ENCODE results near the gene CABLES2. TPM values are rescaled to one million over a fixed set of nuclear protein-coding genes. Genes with fewer than 3 reads are reported as not detected.

Gene CABLES2
- total and polyA plus RNA-seq, 9 of the 15 experiments (the other 6 are each of a cell fraction or from before 2014, with no cell fraction given): 0.46 to 4.2 (median 1.6) TPM

GRCh38 chr20:62405108-62405980 is 1.7 kb downstream of the CABLES2 start (continued):
- no peak for TF ChIP-seq RERE (CRISPR knock-in tag; IDR thresholded peaks at IDR 0.05; ENCODE audit: borderline replicate concordance)

- H4K20me1 ChIP-seq (replicated peaks; ENCODE audit: control insufficient read depth, insufficient read depth, low read length): 0 out of 2 replicates have a peak, but pooled peaks cover 8% of the 10 kb centered on the region
- TF ChIP-seq POLR2G (IDR thresholded peaks at IDR 0.05; ENCODE audit: low read depth, low read length) (peak; percentile 12; the same call in 1 of the 2 replicates), CEBPB (tag; IDR thresholded peaks at IDR 0.05) (no peak), MAX (CRISPR knock-in tag; IDR thresholded peaks at IDR 0.05) (0 out of 2 replicates have a peak, but pooled peaks have one; percentile 30)
- H3K36me3 ChIP-seq (ENCODE audit: control insufficient read depth, insufficient read depth, low read length): peaks cover 9% of the 10 kb centered on the region; the same call in 1 of the 3 replicates
- no peaks in the 10 kb centered on the region for H3K9me3 ChIP-seq (replicated peaks; ENCODE audit: control insufficient read depth, insufficient read depth, low read depth, low read length)
- H3K9me1 ChIP-seq (ENCODE audit: control insufficient read depth, insufficient read depth, low read length): peaks cover 4% of the 10 kb centered on the region
- ChIA-PET POLR2A (interaction anchor here (0.6 to 1.4 kb wide), 3 partner anchors 10 to 18 kb away, joined by 4 to 5 read pairs (median 4); partner anchors contain the start of gene RPS21), CTCF (ENCODE audit: low intra/inter-chr PET ratio) (no interaction called here)
- peak overlapping the region in 1 of 2 experiments; percentile 40; a peak in 1 of 4 replicates for H3K9ac ChIP-seq (ENCODE audit: insufficient read depth in 1 of 2, low read depth in 2 of 2, low read length in 2 of 2)
- H3K4me3 ChIP-seq: no peak overlapping the region
- H3K79me2 ChIP-seq (ENCODE audit: control insufficient read depth, insufficient read depth, low read length): peaks cover 14% of the 10 kb centered on the region
- H2AFZ ChIP-seq (ENCODE audit: low read depth, low read length): no peak overlapping the region
- intact Hi-C loops (cut with micrococcal nuclease) (loop anchor here (5.0 kb wide), 1 partner anchor 83 kb away; no protein-coding TSS in a partner anchor), in situ Hi-C loops (cut with MboI) (no loop called here)
- ATAC-seq (no peak), DNase-seq (ENCODE audit: extremely low read depth in 1 of 4, low spot score in 3 of 4) (no peak), FAIRE-seq (no peak)
- peaks cover 12 to 78% of the 10 kb centered on the region in 2 experiments for H3K4me1 ChIP-seq (replicated peaks in 1 of 2; ENCODE audit: control insufficient read depth in 2 of 2, insufficient read depth in 2 of 2, low read length in 2 of 2)
- no peak overlapping the region for H3K27ac ChIP-seq (ENCODE audit: extremely low read depth, low read depth, low read length)
- no peaks in the 10 kb centered on the region for H3K27me3 ChIP-seq (ENCODE audit: control insufficient read depth in 2 of 2, insufficient read depth in 2 of 2, low read length in 2 of 2)
- H3K4me2 ChIP-seq (ENCODE audit: insufficient read depth, low read length): no peak overlapping the region
- WGBS (ENCODE audit: insufficient coverage, low coverage, missing lambda C conversion rate): 98% methylated on average over 12 of the region's 12 CpGs
- no TSS peak for BruUV-seq (replicated peaks)
Observed at GRCh38 chr20:62404761-62405107, 2.4 kb downstream of the CABLES2 start.

Data from K562 (cell line).